Stimulated activated CD8-positive, alpha-beta memory T cell treated with anti-CD3 and anti-CD28 coated beads, Interleukin-4, amount 100 ng/mL, for 1 hour (primary cell): Measurements from ENCODE around the gene BRF1.

Experiments
- DNase-seq, 2 donors: peaks; one replicate each; pipeline ENCODE4 v3.0.0-alpha.2; 2020; ENCODE audit warnings: low read depth in 2 of 2, low spot score in 1 of 2

BRF1 gene

GRCh38 chr14:105178069-105178867, 122.5 kb downstream of the BRF1 start:
- DNase-seq, result no peak

- DNase-seq, result no peak
Observed at GRCh38 chr14:105177082-105177481, 123.7 kb downstream of the BRF1 start.

DNA sequence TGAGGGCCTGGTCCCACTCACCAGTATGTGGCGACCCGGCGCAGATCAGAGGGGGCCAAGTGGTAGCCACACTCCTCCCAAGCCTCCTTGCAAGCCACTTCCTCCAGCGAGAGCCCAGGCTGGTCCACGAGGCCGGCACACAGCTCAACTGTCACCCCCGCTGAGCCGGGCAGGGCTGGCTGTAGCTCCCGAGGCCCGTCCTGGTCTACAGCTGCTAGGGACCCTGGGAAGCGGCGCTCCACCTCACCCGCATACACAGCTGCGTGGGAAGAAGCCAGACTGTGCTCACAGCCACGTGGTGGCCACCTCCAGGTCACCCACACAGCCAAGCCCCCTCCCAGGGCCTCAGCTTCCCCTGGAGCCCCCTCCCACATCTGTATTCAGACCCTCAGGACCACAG, 124.3 kb downstream of the BRF1 start:
- DNase-seq, result no peak

DNA sequence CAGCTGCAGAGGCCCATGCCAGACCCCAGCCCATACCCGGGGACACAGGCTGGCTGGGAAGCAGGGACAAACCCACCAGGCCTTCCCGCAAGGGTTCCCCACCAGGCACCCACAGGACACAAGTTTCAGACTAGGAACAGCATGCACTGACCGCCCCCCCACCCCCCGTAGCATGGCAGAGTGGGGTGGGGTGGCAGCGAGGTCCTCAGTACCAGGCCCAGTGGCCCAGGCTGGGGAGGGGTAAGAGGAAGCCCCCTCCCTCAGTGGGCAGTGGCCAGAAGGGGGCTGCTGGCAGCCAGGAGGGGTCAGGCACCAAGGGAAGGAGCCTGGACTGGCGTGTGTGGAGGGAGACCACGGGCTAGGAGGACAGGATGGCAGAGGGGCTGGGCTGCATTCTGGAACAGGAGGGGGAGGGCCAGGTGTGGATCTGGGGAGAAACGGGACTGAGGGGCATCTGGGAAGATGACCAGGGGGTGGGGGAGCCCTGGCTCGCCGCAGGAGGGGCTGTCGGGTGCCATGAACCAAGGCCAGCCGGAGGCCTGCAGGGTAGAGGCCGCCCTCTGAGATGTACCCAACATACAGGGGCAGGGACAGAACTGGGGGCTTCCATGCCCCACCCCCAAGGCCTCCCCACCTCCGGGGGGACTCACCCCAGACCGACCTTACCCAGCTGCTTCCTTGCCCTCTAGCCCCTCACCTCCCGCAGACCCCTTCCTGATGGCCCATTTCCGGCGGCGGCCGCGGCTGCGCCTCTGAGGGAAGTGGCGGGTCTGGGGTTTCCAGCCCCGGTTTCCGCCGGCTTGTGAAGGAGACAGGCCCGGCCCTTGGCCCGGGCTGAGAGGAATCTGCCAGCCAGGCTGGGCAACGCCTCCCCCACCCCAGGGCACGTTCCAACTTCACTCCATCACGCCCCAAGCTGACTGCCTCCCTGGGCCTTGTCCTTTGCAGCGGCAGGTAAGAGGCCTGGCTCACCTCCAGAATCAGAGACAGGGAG, 126.6 kb downstream of the BRF1 start:
- DNase-seq, result no peak

GRCh38 chr14:105173145-105173544, 127.7 kb downstream of the BRF1 start:
- no peak for DNase-seq

DNA sequence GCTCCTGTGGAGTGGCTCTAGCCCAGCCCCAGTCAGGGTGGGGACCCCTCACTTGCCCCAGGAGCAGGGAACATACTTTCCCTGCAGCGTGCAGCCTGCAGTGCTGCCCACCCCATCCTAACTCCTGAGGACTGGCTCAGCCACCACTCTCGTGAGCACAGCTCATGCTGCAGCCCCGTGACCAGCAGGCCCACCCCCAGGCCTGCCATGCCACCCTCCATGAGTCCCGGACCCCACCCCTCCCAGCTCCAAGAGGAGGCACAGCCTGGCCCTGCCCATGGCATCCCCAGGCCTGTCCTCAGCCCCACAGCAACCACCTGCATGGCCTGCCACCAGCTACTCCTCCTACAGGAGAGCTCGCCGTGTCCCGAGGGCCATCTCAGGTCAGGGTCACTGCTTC, 128.3 kb downstream of the BRF1 start:
- no peak for DNase-seq

- DNase-seq, result no peak
Observed at GRCh38 chr14:105171004-105171673, 129.7 kb downstream of the BRF1 start.

GRCh38 chr14:105169776-105170655, 130.8 kb downstream of the BRF1 start:
- no peak for DNase-seq

DNA sequence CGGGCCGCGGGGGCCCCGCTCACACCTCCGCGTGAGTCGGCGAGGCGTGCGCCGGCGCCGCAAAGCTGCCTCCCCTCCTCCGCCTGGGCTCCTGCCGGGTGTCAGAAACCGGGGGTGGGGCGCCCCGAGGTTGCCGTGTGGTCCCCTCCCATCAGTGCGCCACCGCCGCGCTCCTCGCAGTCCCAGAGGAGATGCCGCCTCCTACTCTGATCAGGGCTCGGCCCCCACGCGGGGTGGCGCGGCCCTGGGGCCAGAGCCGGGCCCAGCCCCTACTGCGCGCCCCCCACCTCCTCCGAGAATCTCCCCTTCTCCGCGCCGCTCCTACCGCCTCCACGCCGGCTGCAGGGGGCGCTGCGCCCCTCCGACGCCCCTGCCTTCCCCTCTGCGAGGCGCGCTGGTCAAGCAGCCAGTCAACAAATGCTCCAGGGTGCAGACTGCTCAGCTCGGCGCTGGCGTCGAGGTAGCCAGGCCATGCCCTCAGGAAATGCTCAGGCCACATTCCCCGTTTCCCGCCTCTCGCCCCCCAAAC, 131.8 kb downstream of the BRF1 start:
- no peak for DNase-seq

DNA sequence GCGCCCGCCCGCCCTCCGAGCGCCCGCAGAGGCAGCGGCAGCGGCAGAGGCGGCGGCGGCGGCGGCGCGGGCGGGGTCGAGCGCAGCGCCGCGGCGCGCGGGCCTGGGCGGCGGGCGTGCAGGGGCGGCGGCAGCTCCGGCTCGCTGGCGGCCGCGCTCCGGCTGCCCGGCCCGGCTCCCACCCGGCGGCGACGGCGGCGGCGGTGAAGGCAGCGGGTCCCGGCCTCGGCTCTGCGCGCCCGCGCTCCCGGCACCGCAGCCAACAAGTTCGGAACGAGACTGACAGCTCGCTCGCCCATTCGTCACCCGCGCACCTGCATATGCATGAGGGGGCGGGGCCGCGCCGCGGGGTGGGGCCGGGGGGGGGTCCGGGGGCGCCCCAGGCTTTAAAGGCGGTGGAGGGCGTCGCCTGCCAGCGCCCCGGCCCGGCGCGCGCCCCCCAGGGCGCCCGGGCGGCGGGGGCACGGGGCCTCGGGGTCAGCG, 132.3 kb downstream of the BRF1 start, which contains the start of gene JAG2:
JAG2 (minus strand) TSS at position 281 of the 483 bp plus-strand sequence. CDS start 356 bp downstream, outside the sequence.
- no peak for DNase-seq

GRCh38 chr14:105168093-105168420, 132.7 kb downstream of the BRF1 start:
- DNase-seq, result no peak

DNA sequence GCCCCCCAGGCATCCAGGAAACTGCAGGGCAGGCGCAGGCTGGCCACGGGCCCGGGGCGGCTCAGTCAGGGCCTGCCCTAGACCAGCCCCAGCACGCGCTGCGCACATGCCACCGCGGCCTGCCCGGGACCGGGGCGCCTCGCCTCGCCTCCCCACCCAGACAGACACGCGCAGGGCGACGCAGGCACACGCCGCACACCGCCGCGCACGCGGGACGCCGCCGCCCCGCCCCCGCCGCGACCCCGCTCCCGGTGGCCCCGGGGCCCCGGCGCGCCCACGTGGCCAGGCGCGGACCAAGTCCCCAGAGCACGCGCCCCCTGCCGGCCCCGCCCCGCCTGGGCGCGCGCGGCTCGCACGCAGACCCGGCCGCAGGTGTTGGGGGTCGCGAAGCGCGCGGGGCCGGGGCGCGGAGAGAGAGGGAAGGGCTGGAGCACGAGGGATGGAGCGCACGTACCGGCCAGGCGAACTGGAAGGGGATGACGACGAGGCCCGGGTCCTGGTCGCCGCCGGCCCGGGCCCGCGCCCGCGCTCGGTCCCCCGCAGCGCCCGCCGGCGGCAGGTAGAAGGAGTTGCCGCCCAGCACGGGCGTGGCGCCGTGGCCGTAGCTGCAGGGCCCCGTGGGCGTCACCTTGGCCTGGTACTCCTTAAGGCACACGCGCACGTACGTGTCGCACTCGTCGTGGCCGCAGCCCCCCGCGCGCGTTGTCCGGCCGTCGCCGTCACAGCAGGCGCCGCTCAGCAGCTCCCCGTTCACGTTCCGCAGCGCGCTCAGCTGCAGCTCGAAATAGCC, 133.3 kb downstream of the BRF1 start:
- DNase-seq, result no peak

DNA sequence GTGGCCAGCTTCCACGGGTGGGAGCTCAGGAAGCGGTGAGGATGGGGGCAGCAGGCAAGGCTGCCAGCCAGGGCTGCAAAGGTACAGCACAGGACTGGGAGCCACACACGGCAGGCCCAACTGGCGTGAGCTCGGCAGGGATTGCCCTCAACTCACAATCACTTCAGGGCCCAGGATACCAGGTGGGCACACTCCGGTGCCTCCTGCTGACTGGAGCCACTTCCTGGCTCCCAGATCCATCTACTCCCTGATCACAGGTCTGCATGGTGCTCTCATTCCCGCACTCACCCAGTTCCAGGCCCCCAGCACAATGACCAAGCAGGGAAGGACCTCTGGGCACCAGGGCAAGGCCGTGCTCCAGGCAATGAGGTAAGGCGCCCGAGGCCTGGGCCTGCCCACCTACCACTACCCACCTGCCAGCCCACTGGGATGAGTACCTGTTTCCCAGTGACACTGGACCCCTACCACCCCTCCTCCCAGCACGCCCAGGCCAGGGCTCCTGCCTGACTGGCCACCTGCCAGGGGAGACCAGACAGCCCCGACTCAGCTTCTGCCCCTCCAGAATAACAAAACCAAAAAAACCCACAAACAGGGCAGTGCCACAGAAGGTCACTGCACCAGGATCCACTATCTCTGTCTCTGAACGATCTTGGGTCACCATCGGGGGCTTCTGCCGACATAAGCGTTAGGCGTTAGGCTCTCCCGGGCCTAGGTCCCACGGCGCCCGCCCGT, 134.1 kb downstream of the BRF1 start:
- no peak for DNase-seq

- DNase-seq, result no peak
Observed at GRCh38 chr14:105165761-105166485, 134.9 kb downstream of the BRF1 start.

- no peak for DNase-seq
Observed at GRCh38 chr14:105165134-105165704, 135.6 kb downstream of the BRF1 start.

DNA sequence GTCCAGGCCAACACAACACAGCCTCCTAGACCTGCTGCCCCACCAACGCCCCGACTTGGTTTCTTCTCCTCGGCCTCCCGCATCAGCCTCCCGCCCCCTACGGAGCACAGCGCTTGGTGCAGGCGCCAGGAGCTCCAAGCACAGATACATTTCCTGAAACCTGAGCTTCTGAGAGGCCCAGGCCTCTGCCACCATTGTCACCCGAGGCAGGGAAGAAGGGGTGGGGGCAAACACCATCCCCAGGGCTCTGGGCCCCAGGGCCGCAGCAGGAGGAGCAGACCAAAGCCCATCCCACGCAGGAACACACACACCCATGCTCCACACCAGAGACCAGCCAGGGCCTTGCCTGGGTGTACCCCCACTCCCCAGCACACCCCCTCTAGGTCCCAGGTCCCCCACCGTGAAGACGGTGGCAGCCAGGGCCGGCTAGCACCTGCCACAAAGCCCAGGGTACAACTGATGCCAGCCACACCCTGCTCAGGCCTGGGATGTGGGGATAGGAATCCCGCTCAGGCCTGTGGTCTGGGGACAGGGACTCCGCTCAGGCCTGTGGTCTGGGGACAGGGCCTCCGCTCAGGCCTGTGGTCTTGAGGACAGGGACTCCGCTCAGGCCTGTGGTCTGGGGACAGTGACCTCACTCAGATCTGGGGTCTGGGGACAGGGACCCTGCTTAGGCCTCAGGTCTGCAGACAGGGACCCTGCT, 137.6 kb downstream of the BRF1 start:
- no peak for DNase-seq

GRCh38 chr14:105162669-105162979, 138.2 kb downstream of the BRF1 start:
- DNase-seq, result no peak
